ENCODE results near the gene MICU2. TPM values are rescaled to one million over a fixed set of nuclear protein-coding genes. Genes with fewer than 3 reads are reported as not detected.
"Not testable (repeated sequence)": the region's sequence is repeated elsewhere in the genome, so short reads cannot be mapped to it uniquely, and the experiment has no call there.

Gene MICU2
- total RNA-seq, 2 experiments from 2014 or later, result 35.1 to 37.2 TPM

DNA sequence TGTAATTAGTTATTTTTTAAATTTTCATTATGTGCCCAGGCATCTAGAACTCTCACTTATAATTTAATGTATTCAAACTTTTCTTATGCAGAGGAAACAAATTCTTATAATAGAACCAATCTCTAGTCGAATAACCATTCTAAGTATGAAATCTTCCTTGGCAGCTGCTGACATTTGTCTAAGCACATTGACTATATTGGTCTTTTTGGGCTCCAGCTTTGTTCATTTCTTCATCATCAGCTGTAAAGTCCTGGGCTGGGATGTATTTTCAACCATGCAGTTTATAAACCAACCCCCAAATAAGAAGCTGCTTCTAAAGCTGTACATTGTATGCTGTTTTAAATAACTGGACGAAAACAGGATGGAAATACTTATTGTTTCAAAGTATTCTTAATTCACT lies 2.3 kb upstream of the MICU2 start:
- POLR2A ChIA-PET, result no interaction called here
- CTCF ChIA-PET, result no interaction called here

DNA sequence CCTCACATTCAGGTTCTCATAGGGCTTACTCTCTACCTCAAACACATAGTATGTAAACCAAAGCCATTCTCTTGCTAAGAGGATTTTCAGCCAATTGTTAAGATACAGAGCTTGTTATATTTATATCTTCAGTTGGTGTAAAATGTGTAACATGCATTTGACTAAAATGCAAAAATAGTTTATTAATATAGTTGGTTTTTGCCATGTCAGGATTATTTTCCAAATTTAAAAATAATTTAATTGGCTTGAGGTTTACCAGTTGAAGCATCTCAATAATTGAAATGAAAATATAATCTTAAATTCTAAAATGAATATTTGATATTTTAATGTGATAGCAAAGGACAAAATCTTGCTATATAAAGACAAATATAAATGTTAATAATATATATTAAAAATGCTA lies 7.2 kb downstream of the MICU2 start:
- POLR2A ChIA-PET, result no interaction called here
- CTCF ChIA-PET, result no interaction called here

DNA sequence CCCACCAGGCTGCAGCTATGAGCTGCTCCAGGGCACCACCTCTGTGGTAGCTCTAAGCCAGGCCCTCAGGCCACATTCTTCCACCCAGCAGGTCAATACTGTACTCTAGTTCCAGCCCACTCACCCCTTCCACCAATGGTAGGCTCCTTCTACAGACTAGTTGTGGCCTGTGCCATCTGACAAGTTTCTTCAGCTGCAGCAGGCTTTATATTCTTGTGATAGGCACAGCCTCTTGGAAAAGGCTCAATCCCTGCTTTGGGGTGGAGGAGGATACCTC lies 8.5 kb downstream of the MICU2 start:
- ChIA-PET CTCF (no interaction called here), POLR2A (no interaction called here)

DNA sequence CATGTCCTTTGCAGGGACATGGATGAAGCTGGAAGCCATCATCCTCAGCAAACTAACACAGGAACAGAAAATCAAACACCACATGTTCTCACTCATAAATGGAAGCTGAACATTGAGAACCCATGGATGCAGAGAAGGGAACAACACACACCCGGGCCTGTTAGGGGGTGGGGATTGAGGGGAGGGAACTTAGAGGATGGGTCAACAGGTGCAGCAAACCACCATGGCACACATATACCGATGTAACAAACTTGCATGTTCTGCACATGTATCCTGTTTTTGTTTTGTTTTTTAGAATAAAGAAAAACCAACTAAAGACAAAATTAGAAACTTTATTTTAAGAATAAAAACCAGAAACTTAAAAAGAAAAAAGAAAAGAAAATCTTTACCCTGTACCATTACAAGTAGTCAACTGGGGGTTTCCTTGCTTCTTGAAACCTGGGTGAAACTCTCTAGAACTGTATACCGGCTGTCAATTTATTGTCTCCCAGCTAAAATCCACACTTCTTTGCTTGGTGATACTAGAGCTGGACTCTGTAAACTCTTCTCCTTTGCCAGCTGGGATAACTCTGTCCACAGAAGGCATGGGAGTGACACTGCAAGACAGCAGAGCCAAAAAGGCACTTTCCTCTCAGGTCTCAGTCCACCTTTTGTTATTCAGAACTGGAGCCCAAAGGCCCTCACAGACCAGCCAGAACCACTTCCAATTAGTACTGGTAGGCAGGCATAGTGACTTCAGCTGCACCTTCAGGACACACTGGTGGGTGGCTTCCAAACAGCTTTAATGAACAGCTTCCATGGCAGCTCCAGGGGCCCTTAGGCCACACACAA lies 9.0 kb downstream of the MICU2 start:
- POLR2A ChIA-PET, result no interaction called here
- CTCF ChIA-PET, result no interaction called here

DNA sequence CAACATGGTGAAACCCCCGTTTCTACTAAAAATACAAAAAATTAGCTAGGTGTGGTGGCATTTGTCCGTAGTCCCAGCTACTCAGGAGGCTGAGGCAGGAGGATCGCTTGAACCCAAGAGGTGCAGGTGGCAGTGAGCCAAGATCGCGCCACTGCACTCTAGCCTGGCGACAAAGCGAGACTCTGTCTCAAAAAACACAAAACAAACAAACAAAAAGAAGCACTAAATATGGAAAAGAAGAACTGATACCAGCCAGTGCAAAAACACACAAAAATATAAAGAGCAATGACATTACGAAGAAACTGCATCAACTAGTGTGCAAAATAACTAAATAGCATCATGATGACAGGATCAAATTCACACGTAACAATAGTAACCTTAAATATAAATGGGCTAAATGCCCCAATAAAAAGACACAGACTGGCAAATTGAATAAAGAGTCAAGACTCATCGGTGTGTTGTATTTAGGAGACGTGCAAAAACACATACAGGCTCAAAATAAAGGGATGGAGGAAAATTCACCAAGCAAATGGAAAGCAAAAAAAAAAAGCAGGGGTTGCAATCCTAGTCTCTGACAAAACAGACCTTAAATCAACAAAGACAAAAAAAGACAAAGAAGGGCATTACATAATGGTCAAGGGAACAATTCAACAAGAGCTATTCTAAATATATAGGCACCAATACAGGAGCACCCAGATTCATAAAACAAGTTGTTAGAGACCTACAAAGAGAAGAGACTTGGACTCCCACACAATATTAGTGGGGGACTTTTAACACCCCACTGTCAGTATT lies 13.1 kb downstream of the MICU2 start:
- POLR2A ChIA-PET, CTCF ChIA-PET: not testable (repeated sequence)

DNA sequence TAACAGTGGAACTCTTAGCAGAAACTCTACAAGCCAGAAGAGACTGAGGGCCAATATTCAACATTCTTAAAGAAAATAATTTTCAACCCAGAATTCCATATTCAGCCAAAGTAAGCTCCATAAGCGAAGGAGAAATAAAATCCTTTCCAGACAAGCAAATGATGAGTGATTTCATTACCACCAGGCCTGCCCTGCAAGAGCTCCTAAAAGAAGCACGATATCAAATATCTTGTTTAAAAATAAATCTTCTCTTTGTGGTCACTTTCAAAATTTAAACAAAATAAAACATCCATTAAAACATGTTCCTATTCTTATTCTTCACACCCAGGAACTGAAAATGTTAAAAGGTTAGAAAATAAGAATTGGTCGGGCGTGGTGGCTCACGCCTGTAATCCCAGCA lies 13.7 kb downstream of the MICU2 start:
- ChIA-PET CTCF (no interaction called here), POLR2A (no interaction called here)

DNA sequence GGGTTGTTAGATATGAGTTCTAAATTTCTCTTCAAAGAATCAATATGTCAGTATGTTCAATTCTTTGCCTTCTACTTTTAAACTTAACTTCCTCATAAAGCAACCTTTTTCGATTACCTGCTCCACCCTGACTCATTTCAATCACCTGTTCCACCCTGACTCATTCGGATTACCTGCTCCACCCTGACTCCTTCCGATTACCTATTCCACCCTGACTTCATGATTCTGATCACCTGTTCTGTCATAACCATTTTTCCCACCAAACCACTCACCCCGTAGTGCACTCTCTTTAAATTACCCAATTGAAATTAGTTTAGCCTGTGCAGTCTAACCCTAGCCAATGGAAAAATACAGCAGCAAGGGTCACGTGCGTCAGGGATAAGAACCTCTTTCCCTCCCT lies 14.5 kb downstream of the MICU2 start:
- CTCF ChIA-PET, POLR2A ChIA-PET: not testable (repeated sequence)

DNA sequence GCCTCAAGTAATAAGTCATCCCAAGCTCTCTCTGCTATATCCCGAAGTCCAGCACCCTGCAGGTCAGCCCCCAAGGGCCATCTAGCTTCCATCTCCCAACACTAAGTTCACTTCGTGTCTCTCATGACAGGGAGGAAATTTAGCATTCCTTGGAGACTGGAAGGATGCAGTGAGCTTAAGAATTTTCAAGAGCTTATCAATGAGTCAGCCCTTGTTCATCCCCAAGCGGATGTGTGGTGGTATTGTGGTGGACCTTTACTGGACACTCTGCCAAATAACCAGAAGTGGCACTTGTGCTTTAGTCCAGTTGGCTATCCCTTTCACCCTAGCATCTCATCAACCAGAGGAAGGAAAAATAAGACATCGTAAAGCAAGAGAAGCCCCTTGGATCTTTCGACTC lies 15.6 kb downstream of the MICU2 start:
- POLR2A ChIA-PET, result not testable (repeated sequence)

DNA sequence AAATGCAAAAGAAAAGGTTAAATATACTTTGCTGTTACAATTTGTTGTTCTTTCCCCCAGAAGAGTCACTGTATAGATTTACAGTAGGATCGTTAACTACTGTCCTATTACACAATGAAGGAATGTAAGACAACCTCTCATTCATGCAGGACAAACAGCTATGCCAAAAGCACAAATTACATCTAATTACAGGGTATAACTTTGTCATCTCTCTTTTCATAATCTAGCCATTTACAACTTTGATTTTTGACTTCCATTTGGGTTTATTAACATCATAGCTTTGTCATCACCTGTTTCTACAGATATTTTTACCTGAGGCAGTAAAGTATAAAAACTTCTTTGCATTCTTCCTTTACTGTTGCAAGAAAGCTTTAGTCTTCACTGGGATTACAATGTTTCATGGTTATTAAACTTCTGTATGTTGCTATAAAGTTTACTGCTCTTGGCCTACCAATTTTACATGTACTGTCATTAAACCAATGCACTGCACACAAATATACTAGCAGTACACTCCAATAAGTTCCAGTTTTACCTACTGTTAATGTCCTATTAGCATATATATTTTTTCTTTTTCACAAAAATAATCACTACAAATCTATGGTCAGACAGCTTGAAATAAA lies 18.9 kb downstream of the MICU2 start:
- ChIA-PET CTCF (no interaction called here), POLR2A (no interaction called here)

More for the DNA sequence above, 15.6 kb downstream of the MICU2 start:
- CTCF ChIA-PET, result not testable (repeated sequence)

DNA sequence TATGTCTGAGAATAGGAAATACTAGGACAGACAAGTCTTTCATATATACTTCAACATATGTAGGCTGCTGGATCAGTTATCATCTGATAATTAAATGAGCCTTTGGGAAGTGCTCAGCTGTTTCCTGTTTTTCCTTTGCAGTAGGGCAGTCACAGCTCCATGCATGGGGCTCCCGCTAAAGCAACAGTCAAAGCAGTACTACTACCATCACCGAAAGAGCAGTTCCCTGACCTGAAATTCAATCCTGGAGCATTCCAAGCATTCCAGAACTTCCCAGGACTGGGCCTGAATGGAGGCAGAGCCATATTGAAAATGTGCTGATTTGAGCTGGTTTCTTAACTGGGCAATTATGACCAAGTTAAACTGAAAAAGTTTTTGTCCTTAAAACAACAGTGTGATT lies 20.5 kb downstream of the MICU2 start:
- ChIA-PET POLR2A (interaction anchor here (0.7 kb wide), 1 partner anchor 16 kb away, joined by 3 read pairs; no protein-coding TSS in a partner anchor), CTCF (no interaction called here)

DNA sequence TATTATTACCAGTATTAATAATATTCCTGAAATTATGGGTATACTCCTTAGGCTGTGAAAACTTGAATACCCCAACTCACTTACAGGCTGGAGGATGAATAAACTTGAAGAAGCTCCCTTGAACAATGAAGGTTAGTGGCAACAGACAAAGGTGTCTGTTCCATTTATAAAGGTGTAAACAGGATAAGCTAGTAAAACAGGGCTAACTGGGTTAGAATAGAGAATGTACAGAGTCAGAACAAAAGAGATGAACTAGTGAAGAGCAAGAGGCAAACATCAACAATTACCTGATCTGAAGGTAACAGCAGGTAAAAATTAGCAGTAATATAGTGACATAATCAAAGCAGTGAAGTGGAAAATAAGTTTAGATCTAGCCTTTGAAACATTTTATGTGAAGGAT lies 23.2 kb downstream of the MICU2 start:
- ChIA-PET CTCF (no interaction called here), POLR2A (no interaction called here)

DNA sequence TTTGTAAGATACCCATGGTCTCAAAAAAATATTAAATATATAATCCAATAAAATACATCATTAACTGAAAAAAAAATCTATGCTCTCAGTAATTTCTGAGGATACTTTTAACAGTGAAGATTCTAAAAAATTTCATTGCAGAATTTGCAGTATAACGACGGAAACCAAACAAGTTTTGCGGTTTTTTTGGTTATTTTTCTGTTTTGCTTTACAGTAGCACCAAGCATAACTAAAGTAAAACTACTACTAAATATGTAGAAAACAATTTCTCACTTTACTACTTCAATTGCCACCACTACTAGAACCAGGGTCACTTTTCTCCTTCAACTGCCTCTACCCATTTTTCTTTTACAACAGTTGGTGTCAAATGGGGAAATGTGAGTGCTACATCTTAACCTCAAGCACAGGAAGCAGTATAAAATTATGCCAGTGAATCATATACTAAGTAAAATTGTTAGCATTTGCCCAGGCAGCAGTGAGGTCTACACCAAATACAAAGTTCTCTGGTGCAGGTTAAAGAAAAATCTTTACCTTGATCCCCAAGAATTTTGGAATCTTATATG lies 24.1 kb downstream of the MICU2 start:
- CTCF ChIA-PET, result no interaction called here
- POLR2A ChIA-PET, result interaction anchor here (1.7 kb wide), 1 partner anchor 24 kb away, joined by 9 read pairs; the partner anchor contains the start of gene MICU2

DNA sequence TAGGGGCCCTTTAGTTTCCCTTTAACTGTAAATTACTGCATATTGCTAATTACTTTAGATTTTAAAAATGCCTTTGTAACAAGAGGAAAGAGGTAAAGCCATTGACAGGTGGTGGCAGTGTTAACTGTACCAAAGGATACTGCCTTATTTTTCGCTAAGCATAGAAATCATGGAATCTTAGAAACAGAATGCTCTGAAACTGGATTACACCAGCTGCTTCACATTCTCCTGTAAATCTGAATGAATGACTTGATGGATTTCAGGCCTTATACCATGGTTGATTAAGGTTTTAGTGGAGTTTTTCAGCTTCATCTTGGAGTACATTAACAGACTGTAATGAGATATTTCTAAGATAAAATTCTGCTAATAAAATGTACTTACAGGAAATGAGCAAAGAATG lies 25.2 kb downstream of the MICU2 start:
- ChIA-PET CTCF (no interaction called here), POLR2A (interaction anchor here (0.5 to 1.7 kb wide), 2 partner anchors 24 to 25 kb away, joined by 3 to 9 read pairs; partner anchors contain the start of gene MICU2)

DNA sequence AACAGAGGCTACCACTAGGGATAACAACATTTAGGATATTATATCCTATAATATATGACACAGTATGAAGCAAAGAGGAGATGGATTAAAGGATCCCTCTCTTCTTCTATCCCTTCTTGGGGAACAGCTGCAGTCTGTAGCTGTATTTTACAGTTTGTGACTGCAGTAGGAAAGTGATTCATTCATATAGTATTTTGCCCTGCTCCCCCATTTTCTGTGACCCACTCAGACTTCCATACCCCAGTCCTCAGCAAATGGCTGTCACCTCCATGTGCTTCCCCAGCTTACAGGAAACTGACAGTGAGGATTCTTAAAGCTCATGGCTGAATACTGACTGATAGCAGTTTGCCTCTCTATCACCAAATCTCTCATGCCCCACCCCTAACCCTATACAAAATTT lies 27.5 kb downstream of the MICU2 start:
- ChIA-PET POLR2A (interaction anchor here (0.8 kb wide), 1 partner anchor 26 kb away, joined by 3 read pairs; no protein-coding TSS in a partner anchor), CTCF (interaction anchor here (1.0 kb wide), 1 partner anchor 27 kb away, joined by 3 read pairs; the partner anchor contains the start of gene MICU2)

DNA sequence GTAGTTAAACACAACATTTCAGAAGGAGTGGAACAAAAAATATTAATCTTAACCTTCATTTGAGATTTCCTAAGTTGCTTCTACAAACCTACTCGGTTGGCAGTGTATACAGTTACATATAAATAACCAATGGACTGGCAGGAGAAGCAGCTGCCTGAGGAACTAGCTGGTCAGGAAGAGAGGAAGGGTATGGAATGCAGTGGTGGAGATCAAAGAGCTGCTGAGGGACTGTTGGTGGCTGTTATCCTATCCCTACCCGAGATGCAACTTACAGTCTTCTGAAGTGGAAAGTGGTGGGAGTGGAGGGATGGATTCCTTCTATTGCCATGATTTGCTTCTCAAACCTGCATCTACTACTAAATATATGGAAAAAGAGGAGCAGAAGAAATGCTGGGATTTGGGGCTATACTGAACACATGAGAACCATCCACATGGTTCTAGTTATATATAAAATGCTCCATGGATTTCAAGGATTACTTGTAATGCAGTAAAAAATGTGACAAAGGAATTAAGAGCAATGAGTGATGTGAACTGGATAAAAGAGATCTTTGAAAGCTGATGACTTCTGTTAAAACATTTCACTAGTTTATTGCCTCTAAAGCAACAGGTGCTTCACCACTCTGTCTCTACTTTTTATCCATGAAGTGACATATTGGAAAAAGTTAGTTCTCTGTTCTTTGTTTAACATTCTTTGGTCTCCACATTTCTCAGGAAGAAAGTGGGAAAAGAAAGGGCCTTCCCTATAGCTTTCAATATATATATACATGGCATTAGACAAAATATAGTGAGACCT lies 29.9 kb downstream of the MICU2 start:
- ChIA-PET POLR2A (no interaction called here), CTCF (no interaction called here)

DNA sequence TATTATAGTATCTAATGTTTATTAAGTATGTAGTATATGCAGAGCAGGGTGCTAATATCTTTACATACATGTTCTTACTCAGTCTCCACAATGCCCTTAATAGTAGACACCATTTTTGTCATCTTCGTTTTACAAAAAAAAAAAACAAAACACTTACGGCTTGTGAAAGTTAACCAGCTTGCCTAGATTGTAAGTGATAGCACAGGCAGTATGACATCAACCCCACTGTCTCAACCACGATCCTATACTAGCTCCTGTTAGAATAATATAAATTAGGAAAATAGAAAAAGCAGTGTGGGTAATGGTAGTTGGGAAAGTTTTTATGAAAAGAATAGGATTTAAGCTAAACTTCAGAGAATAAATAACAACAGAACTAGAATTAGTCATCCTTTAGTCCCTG lies 34.3 kb downstream of the MICU2 start:
- ChIA-PET POLR2A (no interaction called here), CTCF (no interaction called here)

DNA sequence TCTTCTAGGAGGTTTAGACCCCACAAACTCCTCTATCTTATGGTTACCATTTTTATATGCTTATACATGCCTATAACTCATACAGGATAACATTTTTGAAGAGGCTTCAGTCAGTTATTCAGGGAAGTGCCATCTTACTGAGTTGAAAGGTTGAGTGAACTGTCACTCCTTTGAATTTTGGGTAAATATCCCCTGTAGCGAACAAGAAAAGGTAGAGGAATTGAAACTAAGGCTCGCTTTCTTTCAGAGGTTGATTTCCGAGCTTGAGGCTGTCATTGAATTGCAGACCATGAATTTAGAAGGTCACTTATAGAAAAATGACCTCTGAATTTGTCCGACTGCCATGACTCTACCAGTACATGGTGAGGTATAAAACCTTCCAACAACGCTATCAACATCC lies 35.1 kb downstream of the MICU2 start:
- ChIA-PET CTCF (no interaction called here), POLR2A (no interaction called here)

DNA sequence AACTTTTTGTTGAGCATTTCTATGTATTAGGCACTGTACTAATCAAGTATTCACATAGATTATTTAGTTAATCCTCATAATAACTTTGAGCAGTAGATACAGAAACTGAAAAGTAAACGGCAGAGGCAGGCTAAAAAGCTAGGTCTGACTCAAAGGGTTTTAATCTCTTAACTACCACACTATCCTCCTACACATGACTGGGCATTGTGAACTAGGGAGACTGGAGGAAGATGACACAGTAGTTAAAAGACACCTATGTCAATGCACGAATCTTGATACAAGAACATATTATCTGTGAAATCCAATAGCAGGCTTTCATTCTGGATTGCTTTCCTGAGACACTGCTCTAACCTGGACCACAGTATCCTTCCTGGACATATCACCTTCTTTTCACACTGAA lies 36.3 kb downstream of the MICU2 start:
- ChIA-PET POLR2A (no interaction called here), CTCF (no interaction called here)

DNA sequence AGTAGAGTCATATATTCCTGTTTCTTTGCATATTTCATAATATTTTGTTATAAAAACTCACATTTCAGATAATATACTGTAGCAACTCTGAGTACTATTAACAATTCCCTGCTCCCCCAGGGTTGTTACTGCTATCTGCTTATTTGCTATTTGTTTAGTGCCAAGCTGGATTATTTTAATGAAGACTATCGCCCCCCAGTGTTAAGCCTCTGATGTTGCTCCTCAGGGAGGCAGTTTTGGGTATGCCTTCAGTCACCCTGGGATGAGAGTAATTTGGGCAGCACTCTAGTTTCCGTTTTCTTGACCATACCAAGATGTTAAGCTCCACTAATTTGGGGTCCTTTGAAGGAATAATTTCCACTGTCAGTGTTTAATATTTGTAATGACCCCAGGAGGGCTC lies 46.0 kb downstream of the MICU2 start:
- ChIA-PET POLR2A (no interaction called here), CTCF (interaction anchor here (1.2 kb wide), 1 partner anchor 382 kb away, joined by 3 read pairs; the partner anchor contains the start of genes MRPL57 and SKA3)

DNA sequence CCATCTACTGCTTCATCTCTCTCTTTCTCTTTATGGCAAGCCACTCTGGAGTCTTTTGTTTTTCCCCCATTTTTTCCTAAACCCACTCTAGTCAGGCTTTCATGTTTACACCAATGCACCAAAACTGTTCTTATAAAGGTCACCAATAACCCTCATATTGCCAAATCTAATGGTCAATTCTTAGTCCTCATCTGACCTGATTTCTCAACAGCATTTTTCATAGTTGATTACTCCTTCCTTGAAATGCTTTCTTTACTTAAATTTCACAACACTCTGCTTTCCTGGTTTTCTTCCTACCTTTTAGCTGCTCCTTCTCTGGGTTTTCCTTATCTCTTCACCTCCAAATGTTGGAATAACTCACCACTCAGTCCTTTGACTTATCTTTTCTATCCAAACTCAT lies 47.9 kb downstream of the MICU2 start:
- CTCF ChIA-PET, result no interaction called here

More for the DNA sequence above, 47.9 kb downstream of the MICU2 start:
- POLR2A ChIA-PET, result no interaction called here
